ENCODE measurements around the gene GOLGA7B.
A peak's percentile ranks its signal among the peaks of the same experiment; 100 is the strongest.

GOLGA7B gene

GRCh38 chr10:97869091-97870042 lies 19.7 kb downstream of the GOLGA7B start:
- DNase-seq = peak; percentile 90

DNA sequence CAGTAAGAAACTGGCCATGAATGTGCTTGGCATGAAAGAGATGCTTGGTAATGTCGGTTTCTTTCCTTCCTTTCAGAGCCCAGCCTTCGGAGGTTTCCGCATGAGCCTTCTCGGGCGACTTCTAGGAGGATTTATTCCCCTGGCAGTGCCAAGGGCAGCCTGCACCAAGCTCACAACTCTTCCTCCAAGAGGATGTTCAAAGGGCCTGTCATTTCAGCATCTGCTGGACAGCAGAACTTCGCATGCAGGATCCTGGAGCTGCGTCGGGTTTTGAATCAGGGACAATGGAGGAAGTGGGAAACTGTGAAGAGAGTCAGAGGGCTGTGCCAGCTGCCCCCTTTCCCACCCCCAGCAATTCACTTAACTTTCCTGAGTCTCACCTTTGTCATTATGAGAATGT lies 21.3 kb downstream of the GOLGA7B start:
- no peak for DNase-seq

DNA sequence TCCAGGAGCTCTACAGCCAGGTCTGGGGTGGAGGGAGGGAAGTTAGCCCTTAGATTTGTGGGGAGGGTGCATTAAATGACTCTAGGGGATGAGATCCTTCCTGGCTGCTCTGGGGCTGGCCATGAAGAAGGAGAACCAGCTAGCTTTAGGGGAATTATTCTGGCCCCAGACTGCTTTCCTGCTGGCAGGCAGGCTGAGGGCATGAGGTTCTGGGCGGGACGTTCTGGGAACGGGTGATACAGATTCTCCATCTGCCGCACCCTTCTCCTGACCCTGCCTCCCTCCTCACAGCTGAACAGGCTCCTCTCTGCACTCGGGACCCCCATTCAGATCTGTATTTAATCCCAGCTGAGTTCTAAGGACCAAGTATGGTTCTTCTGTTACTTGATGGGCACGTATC lies 23.9 kb downstream of the GOLGA7B start:
- DNase-seq = no peak

DNA sequence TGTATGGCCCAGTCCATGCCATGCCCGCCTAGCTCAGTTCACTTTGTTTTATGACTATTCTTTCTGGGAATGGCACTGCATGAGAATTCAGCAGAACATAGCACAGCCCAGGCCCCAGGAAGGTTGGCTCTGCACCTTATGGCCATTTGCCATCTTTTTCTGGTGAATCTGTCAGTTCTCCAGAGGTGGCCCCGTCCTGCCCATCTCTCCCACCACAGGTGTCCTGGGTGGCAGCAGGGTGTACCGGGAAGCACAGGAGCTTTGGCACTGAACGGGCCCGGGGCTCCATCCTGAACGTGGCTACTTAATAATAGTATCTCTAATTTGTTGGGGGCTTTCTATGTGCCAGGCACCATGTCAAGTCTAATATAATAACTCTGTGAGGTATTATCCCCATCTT lies 24.7 kb downstream of the GOLGA7B start:
- no peak for DNase-seq

GRCh38 chr10:97875391-97875790 lies 25.7 kb downstream of the GOLGA7B start:
- DNase-seq = no peak

- DNase-seq = no peak
These were observed 26.8 kb downstream of the GOLGA7B start for GRCh38 chr10:97876402-97876801.

DNA sequence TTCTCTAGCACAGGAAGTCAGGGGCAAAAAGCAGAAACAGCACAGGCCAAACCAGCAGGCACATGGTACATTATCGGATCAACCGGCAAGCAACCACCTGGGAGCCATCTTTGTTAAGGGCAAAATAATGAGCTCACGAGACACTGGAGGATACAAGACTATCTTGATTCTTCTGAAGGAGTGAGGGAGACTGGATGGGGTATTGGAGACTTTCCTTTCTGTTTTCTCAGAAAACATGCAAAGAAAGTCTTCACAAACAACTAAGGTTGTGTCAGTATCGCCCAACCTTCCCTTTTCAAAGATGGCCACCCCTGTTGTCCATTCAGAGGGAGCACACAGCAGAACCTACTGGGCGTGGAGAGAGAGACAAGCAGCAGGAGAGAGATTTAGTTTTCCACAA lies 29.6 kb downstream of the GOLGA7B start:
- DNase-seq = no peak

- DNase-seq = no peak
These were observed 30.5 kb downstream of the GOLGA7B start for GRCh38 chr10:97880109-97880508.

- peak; percentile 86 for DNase-seq
These were observed 32.8 kb downstream of the GOLGA7B start for GRCh38 chr10:97882142-97883091.

GRCh38 chr10:97883092-97883485 lies 33.4 kb downstream of the GOLGA7B start:
- no peak for DNase-seq

GRCh38 chr10:97886286-97886685 lies 36.6 kb downstream of the GOLGA7B start:
- DNase-seq = no peak

GRCh38 chr10:97887399-97887798 lies 37.8 kb downstream of the GOLGA7B start:
- DNase-seq = no peak

- DNase-seq = no peak
These were observed 38.5 kb downstream of the GOLGA7B start for GRCh38 chr10:97888134-97888533.

DNA sequence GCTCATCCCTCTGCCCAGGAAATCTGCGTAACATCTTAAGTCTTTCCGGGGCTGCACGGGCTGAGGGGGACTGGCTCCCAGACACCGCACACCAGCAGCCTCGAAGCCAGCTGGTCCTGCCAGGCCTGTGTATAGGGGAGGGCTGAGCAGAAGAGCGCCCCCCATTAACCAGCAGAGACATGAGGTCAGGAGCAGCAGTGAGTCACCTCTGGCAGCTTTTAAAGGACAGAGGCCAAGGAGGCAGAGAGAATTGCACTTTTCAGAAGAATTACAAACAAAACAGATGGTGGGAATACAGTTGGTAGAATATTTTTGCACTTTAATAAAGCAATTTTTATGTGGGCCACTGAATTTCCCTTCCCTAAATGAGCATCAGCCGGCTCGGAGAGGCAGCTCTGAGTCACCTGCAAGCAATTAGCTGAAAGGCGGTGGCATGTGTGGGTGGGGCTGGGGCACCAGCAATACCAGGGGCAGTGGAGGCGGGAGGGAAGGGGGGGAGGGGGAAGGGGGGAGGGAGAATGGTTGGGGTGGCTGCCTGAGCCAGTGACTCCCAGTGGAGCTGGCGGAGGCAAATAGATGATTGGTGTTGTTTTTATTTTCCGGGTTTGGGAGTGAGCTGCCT lies 39.1 kb downstream of the GOLGA7B start:
- peak; percentile 34 for DNase-seq

DNA sequence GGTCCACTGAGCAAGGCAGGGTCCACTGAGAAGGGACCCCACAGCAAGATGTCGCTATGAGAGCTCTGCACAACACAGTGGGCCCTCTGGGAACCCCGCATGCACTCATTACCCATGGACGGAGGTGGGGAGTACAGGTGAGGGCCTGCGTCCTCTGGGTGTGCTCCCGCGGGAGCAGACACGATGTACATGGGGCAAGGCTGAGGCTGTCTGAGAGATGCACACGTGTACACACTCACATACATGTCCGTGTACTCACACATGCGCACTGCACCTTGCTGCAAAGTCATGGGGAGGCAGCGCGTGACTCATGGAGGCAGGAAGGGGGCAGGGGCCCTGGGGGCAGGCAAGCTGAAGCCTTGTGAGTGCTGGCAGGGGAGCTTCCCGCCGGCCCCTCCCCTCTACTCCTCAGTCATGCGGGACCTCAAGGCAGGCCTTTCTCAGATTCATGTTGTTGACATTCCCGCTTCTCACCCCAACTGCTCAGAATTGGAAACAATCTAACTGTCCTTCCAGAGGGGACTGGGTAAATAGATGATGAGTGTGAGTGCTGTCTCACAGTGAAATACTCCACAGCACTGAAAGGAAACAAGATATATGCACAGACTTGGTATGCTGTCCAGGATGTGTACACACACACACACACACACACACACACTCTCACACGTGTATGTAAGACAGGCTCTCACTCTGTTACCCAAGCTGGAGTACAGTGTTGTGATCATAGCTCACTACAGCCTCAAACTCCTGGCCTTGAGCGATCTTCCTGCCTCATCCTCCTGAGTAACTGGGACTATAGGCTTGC lies 40.0 kb downstream of the GOLGA7B start:
- DNase-seq = no peak

- DNase-seq = no peak
These were observed 42.0 kb downstream of the GOLGA7B start for GRCh38 chr10:97891497-97892167.

GRCh38 chr10:97892506-97892905 lies 42.9 kb downstream of the GOLGA7B start:
- DNase-seq = no peak

DNA sequence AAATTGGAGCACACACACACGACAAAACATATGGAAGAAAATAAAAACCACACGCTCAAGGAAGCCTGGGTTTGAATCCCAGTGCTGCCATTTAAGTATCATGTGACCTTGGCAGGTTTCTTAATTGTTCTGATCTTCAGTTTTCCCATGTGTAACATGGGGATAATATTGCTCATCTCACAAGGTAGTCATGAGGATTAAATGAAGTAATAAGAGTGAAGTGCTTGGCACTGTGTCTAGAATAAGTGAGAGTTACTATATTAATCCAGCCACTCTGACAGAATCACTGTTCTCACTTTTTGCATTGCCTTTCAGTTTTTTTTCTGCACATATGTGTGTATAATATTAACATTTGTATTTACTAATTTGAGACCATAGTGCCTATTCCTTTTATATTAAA lies 43.3 kb downstream of the GOLGA7B start:
- no peak for DNase-seq

DNA sequence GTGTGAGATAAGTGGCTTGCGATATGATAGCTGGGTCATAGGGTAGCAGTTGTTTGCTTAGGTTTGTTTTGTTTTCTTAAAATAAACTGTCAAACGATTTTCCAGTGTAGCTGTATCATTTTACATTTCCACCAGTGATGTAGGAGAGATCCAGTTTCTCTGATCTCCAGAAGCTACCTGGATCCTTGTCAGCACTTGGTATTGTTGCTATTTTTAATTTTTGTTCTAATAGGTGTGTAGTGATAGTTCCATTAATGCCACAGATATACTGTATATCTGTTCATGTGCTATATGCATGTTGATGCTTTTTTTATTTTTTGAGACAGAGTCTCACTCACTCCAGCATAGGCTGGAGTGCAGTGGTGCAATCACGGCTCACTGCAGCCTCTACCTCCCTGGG lies 44.4 kb downstream of the GOLGA7B start:
- no peak for DNase-seq

DNA sequence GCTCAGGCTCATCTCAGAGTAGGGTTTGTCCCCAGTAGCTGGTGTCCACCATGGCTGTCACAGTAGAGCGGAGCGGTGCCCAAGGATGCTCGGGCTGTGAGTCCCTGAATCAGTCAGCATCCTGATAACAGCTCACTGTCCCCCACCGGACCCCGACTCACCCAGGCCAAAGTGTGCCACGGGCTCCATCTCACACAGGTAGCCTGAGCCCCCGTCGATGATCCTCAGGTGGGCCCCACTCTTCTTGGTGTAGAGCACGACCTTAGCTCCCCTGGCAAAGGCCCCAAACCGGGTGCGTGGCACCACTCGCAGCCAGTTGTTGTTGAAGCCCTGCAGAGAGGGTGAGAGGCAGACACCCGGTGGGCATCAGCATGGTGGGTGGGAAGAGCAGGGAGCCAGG lies 45.4 kb downstream of the GOLGA7B start:
- no peak for DNase-seq

DNA sequence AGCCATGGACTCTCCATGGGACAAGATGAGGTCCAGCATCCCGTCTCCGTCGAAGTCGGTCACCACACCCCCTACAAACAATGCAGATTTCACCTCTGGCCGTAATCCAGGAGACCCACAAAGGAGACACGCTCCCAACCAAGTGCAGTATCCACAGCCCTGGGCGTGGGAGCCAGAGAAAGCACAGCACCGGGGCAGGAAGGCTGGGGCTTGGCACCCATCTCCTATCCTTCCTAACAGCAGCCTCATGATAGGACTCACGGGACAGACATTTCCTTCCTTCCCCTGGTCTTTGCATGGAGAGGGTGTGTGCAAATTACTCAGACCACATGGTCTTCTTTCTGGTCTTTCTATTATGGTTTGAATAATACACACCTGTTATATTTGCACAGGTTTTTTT lies 46.3 kb downstream of the GOLGA7B start:
- DNase-seq = no peak
